Lung (tissue), 12 donors: ENCODE data around the gene POLQ. TPM values are rescaled to one million over a fixed set of nuclear protein-coding genes. Genes with fewer than 3 reads are reported as not detected.

Experiments used
- ATAC-seq: fragments of 200-7000 bp; cut with Tn5 transposase; one replicate; pipeline ENCODE4 v1.9.1; 2020; ENCODE audit warnings: moderate number of reproducible peaks; ENCODE audit not compliant: insufficient read depth, low FRiP score
- DNase-seq, 3 donors: peaks; one replicate each; pipeline ENCODE4 v3.0.0-alpha.2; 2013 to 2017
- H3K27ac ChIP-seq, 2 donors: one replicate each; pipeline ENCODE4 v1.5.1; 2013; ENCODE audit warnings: mild to moderate bottlenecking in 2 of 2, moderate library complexity in 2 of 2, control low read depth in 1 of 2, inconsistent platforms in 1 of 2, low read depth in 1 of 2, low read length in 1 of 2
- H3K27me3 ChIP-seq, 3 donors: one replicate each; pipeline ENCODE4 v1.5.1; 2013; ENCODE audit warnings: low read length in 2 of 3; ENCODE audit not compliant: control insufficient read depth in 3 of 3, insufficient read depth in 3 of 3
- H3K36me3 ChIP-seq, 4 donors: one replicate each; pipeline ENCODE4 v1.5.1; 2013; ENCODE audit warnings: low read length in 4 of 4, mild to moderate bottlenecking in 1 of 4, moderate library complexity in 1 of 4; ENCODE audit not compliant: control insufficient read depth in 4 of 4, insufficient read depth in 4 of 4
- H3K4me1 ChIP-seq, 5 donors: one replicate each; pipeline ENCODE4 v1.5.1; 2013; ENCODE audit warnings: low read length in 5 of 5, mild to moderate bottlenecking in 2 of 5, moderate library complexity in 1 of 5; ENCODE audit not compliant: control insufficient read depth in 5 of 5, insufficient read depth in 5 of 5
- H3K4me3 ChIP-seq: one replicate; pipeline ENCODE4 v1.5.1; 2013; ENCODE audit warnings: mild to moderate bottlenecking, control low read depth, moderate library complexity
- H3K9ac ChIP-seq, 2 donors: one replicate each; pipeline ENCODE4 v1.5.1; 2013; ENCODE audit warnings: low read length in 2 of 2, control low read depth in 1 of 2; ENCODE audit not compliant: insufficient read depth in 1 of 2
- H3K9me3 ChIP-seq, 4 donors: one replicate each; pipeline ENCODE4 v1.5.1; 2013; ENCODE audit warnings: low read length in 3 of 4, mild to moderate bottlenecking in 1 of 4, moderate library complexity in 1 of 4; ENCODE audit not compliant: control insufficient read depth in 4 of 4, insufficient read depth in 3 of 4
- WGBS, 2 donors: extraction: QIAGEN DNeasy Blood & Tissue Kit; methylation state at CpG; one replicate each; pipeline ENCODE4 v1.1.7; 2013; 5-methylcytosine and 5-hydroxymethylcytosine counted together
- polyA plus RNA-seq, 2 donors: library from polyadenylated mRNA; stranded (reverse); fragments of 200-250 nt; gene quantifications; one replicate each; pipeline ENCODE4 v1.2.1, GENCODE V29; 2013
- total RNA-seq, 2 donors: library from RNA; depleted of rRNA in 1 of 2; stranded (reverse); fragments of >200 nt in 1 of 2; gene quantifications; one replicate each; pipeline ENCODE4 v1.2.1, GENCODE V29; 2014 to 2021
- TF ChIP-seq, protein P1 (sequence below): IDR thresholded peaks from 2 replicates; pipeline ENCODE4 v1.5.1; 2012; ENCODE audit warnings: mild to moderate bottlenecking; ENCODE audit errors: control extremely low read depth, extremely low read depth
- donor health status: control.
- donor health status: control.
- donor health status: Bipolar disorder and iron deficiency.
- donor health status: healthy.
- donor health status: DM: yes; HTN: yes; CAD: no.

The POLQ gene
- total and polyA plus RNA-seq, 4 donors = 0.16 to 2.1 (median 0.51) TPM

DNA sequence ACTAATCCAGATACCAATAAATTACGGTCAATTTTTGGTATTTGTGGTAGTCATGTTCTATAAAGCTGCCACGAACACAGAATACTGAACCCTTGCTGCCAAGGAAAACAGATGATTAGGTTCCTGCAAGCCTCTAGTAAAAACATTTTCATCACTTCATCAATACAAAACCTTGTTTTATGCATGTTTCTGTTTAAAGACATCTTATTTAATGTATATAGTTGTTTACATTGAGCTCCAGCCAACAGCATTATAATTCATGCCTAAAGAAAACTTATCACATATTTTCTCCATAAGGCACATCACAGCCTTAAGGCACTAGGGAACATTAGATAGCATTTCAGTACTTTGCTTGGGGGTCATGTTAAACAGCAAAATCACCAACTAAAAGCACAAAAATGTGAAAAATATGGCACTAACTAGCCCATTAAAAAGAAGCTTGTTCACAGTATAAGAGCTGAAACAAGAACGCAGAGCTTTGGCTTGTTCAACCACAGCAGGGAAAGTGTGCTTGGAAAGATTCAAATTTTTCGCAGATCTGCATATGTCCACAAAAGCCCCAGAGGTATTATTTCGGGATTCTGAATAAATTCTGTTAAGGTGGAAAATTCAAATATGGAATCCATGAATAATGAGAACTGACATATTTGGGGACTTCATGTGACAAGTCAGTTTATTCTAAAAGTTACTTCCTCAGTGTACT lies 27.7 kb downstream of the POLQ start:
- Histone ChIP-seq H3K4me3 (no peak overlapping the region), H3K36me3 (no peaks in the 10 kb centered on the region), H3K4me1 (peaks cover 0 to 11% (median 0%) of the 10 kb centered on the region in 5 donors), H3K27me3 (no peaks in the 10 kb centered on the region), H3K9me3 (peaks cover 0 to 9% (median 0%) of the 10 kb centered on the region in 4 donors), H3K27ac (no peak overlapping the region), H3K9ac (no peak overlapping the region)
- peak in 2 of 3 donors; percentile 72 to 75 for DNase-seq
- 90 to 91% methylated on average over 5 of the region's 5 CpGs for WGBS, 2 donors
- TF ChIP-seq, protein P1, sequence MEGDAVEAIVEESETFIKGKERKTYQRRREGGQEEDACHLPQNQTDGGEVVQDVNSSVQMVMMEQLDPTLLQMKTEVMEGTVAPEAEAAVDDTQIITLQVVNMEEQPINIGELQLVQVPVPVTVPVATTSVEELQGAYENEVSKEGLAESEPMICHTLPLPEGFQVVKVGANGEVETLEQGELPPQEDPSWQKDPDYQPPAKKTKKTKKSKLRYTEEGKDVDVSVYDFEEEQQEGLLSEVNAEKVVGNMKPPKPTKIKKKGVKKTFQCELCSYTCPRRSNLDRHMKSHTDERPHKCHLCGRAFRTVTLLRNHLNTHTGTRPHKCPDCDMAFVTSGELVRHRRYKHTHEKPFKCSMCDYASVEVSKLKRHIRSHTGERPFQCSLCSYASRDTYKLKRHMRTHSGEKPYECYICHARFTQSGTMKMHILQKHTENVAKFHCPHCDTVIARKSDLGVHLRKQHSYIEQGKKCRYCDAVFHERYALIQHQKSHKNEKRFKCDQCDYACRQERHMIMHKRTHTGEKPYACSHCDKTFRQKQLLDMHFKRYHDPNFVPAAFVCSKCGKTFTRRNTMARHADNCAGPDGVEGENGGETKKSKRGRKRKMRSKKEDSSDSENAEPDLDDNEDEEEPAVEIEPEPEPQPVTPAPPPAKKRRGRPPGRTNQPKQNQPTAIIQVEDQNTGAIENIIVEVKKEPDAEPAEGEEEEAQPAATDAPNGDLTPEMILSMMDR = no peak
- no peak for ATAC-seq

GRCh38 chr3:121515862-121516261 lies 29.9 kb downstream of the POLQ start:
- ATAC-seq (no peak), DNase-seq (no peak)
- Histone ChIP-seq H3K9me3 (peaks cover 0 to 9% (median 0%) of the 10 kb centered on the region in 4 donors), H3K36me3 (no peaks in the 10 kb centered on the region), H3K9ac (no peak overlapping the region), H3K4me1 (peaks cover 0 to 11% (median 0%) of the 10 kb centered on the region in 5 donors), H3K27me3 (no peaks in the 10 kb centered on the region), H3K27ac (no peak overlapping the region), H3K4me3 (no peak overlapping the region)
- TF ChIP-seq, protein P1 = no peak

DNA sequence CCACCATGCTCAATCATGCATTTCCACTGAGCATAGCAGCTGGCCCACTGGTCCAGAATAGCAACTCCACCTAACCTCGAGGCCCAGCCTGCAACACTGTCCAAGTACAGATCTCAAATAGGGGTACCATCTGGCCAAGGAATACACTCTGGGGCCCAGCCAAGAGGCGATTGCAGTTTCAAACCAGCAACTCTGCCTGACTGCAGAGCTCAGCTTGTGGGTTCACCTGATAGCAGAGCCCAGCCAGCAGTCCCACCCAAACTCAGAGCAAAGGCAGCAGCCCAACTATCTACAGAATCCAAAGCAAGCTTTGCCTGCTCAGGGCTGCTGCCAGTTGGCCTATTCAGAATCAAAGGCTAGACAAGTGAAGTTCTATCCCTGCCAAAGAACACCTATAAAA lies 30.5 kb downstream of the POLQ start:
- TF ChIP-seq, protein P1 = no peak
- H3K27me3 ChIP-seq = no peaks in the 10 kb centered on the region
- WGBS, 2 donors = 47 to 50% methylated on average over 2 of the region's 2 CpGs
- H3K4me1 ChIP-seq = peaks cover 0 to 11% (median 0%) of the 10 kb centered on the region in 5 donors
- DNase-seq (no peak), ATAC-seq (no peak)
- H3K36me3 ChIP-seq = no peaks in the 10 kb centered on the region
- H3K27ac ChIP-seq = no peak overlapping the region
- no peak overlapping the region for H3K9ac ChIP-seq
- H3K4me3 ChIP-seq = no peak overlapping the region
- peaks cover 0 to 9% (median 0%) of the 10 kb centered on the region in 4 donors for H3K9me3 ChIP-seq

- Histone ChIP-seq H3K36me3 (no peaks in the 10 kb centered on the region), H3K27me3 (no peaks in the 10 kb centered on the region), H3K4me3 (peak overlapping the region; percentile 2), H3K9ac (no peak overlapping the region), H3K27ac (no peak overlapping the region), H3K4me1 (peaks cover 0 to 11% (median 0%) of the 10 kb centered on the region in 5 donors), H3K9me3 (peaks cover 0 to 9% (median 0%) of the 10 kb centered on the region in 4 donors)
- 99% methylated on average over 3 of the region's 3 CpGs for WGBS, 2 donors
- no peak for DNase-seq
- no peak for ATAC-seq
- TF ChIP-seq, protein P1 = no peak
Measured at GRCh38 chr3:121514496-121514895, 31.3 kb downstream of the POLQ start.
